ENCODE results near the gene PRKCH.

The PRKCH gene

GRCh38 chr14:61568572-61569011 is 247.2 kb downstream of the PRKCH start:
- DNase-seq (ENCODE audit: low read depth in 2 of 2), result peak in 1 of 2 donors; percentile 30

DNA sequence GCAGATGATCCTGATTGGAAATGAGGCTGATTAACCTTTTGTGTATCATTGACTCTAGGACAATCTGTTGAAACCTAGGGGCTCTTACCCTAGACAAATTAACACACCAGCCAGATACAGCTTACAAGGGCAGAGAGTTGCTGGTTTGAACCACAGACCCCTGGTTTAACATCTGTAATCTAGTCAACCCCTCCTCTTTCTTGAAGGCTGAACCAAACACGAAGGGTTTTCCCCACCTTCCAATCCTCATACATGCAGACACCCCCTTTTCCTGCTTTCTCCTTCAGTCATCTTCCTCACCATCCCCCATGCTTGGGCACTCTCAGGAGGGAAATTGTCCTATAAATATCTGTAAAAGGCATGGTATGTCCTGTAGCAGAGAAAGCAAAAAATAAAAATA is 247.9 kb downstream of the PRKCH start:
- DNase-seq (ENCODE audit: low read depth in 2 of 2), result no peak

DNA sequence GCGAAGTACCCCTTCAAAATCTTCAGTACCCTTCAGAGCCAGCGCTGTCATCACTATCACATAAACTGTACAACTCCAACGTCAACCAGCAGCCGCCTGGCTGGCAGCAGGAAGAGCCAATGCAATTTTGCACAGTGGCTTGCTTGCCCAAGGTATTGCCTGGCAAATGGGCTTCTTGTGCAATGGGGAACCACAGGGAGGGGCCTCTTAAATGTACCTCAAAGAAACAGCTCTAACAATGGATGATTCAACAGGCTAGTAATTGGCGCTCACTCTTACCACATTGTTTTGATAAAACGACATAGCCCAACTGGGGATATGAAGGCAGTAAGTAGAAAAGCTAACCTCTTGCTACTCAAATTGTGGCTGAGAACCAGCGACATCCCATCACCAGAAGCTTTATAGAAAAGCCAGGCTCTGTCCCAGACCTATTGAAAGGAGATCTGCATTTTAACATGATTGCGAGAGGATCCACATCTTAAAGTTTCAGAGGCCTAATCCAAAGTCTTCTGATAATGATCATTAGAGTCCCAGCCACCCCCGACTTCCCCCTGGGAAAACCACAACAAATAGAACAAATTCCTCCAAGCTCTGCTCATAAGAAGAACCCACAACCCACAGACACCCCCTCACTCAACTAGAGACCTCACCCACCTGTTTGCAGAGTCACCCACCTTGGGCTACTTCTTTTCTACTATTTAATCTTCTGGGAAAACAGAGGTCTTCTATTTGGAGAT is 248.6 kb downstream of the PRKCH start:
- no peak for DNase-seq (ENCODE audit: low read depth in 2 of 2)

GRCh38 chr14:61570549-61571290 is 249.3 kb downstream of the PRKCH start:
- no peak for DNase-seq (ENCODE audit: low read depth in 2 of 2)

DNA sequence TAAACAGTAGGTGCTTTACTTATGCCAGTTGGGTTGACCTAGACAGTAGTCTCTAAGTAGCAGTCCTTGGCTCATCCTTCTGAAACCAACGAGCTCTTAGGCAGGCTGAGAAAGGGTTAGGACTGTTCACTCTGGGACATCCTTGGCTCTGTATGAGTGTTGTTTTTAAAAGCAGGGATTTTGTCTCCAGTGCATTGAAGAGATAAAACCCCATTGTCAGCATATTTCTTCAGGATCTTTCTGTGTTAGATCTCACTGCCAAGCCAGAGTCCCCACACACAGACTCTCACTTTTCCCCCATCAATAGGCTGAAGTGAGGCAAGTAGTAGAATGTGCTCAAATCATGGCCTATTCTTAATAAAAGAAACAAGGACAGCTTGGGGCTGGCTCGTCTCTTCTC is 250.5 kb downstream of the PRKCH start:
- DNase-seq (ENCODE audit: low read depth in 2 of 2), result no peak

DNA sequence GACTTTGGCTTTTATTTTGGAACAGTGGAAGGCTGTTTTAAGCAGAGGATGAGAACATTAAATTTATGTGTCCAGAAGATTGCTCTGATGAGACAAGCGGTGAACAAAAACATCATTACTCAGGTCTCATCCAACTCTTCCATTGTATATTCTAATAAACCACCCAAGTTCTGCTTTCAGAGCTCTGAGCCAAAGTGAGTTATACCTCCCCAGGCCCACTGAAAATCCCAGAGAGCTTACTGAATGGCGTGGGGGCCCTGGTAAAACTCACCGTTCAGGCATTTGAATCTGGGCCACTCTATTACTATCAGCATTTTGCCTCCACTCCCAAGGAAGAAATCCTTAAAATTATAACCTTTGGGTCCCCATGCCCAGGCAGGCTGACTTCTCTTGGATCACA is 251.9 kb downstream of the PRKCH start:
- no peak for DNase-seq (ENCODE audit: low read depth in 2 of 2)

GRCh38 chr14:61573748-61574513 is 252.6 kb downstream of the PRKCH start:
- no peak for DNase-seq (ENCODE audit: low read depth in 2 of 2)

DNA sequence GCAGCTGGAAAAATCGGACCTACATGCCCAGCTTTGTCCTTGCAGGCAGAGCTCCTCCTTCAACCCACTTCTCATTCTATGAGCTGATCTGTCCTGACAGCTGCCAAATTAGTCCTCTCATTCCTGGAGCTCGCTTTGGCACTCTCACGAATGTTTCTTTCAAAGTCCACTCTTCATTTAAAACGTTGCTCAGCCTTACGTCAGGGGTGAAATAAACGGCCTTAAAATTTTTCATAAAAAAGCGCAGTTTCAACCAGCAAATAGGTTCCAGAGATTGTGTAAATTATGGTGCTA is 253.1 kb downstream of the PRKCH start:
- DNase-seq (ENCODE audit: low read depth in 2 of 2), result no peak

- no peak for DNase-seq (ENCODE audit: low read depth in 2 of 2)
These were observed 253.7 kb downstream of the PRKCH start for GRCh38 chr14:61575126-61575525.

DNA sequence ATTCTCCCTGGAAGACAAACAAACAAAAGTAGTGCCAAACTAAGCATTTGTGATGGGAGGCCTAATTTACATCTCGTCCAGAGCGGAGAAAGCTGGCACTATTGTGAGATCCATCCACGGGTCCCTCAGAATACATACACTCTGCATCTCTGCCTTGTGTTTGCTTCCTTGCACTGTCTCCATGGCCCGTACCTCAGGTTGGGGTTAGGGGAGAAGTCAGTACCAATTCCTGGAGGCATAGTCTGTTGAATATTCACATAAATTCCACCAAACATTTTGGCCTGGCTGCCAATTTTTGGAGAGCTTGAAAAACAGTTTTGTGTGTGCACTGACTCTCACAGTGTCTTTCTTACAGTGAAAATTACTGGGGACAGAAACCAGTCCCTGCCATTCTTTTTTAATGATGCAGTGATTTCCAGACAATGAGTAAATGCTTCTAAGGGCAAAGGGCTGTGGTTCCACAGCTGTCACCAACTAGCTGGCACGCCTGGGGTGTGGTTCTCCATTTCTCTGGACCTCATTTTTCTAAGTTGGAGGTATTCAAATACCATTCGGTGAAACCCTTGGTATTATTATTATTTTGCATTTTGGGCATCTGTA is 254.3 kb downstream of the PRKCH start:
- DNase-seq (ENCODE audit: low read depth in 2 of 2), result no peak

- no peak for DNase-seq (ENCODE audit: low read depth in 2 of 2)
These were observed 256.1 kb downstream of the PRKCH start for GRCh38 chr14:61577506-61577931.

DNA sequence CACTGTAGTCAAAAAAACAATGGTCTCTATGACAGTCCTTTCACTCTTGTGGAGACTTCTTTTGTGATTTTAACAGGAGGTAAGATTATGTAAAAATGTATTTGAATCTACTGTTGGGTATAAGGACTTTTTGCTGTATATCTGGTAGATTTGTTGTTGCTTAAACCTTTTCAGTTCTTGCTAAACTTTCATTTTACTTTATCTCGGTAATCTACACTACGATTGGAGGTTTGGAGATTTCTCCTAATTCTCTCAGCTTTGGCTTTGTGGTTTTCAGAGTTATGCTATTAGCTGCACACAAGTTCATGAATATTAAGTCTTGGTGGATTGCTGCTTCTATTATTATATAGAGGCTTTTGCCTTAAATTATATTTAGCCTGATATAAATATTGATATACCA is 257.4 kb downstream of the PRKCH start:
- DNase-seq (ENCODE audit: low read depth in 2 of 2), result no peak

GRCh38 chr14:61581340-61581739 is 260.0 kb downstream of the PRKCH start:
- DNase-seq (ENCODE audit: low read depth in 2 of 2), result no peak

GRCh38 chr14:61581955-61582615 is 260.7 kb downstream of the PRKCH start:
- DNase-seq (ENCODE audit: low read depth in 2 of 2), result no peak

GRCh38 chr14:61582815-61583214 is 261.4 kb downstream of the PRKCH start:
- DNase-seq (ENCODE audit: low read depth in 2 of 2), result no peak

- DNase-seq (ENCODE audit: low read depth in 2 of 2), result no peak
These were observed 263.0 kb downstream of the PRKCH start for GRCh38 chr14:61584331-61584741.

- DNase-seq (ENCODE audit: low read depth in 2 of 2), result no peak
These were observed 264.5 kb downstream of the PRKCH start for GRCh38 chr14:61585598-61586543.

GRCh38 chr14:61586544-61587055 is 265.2 kb downstream of the PRKCH start:
- no peak for DNase-seq (ENCODE audit: low read depth in 2 of 2)

GRCh38 chr14:61587081-61587713 is 265.8 kb downstream of the PRKCH start:
- no peak for DNase-seq (ENCODE audit: low read depth in 2 of 2)

GRCh38 chr14:61588419-61588901 is 267.1 kb downstream of the PRKCH start:
- no peak for DNase-seq (ENCODE audit: low read depth in 2 of 2)
